GM23248 (cell line): ENCODE results near the gene SH3TC1.

Experiments
- EZH2 ChIP-seq: fragments of 200-600 bp; sonication (generic); IDR thresholded peaks from 2 replicates; pipeline ENCODE4 v1.6.1; 2018; ENCODE audit warnings: antibody characterized with exemption, mild to moderate bottlenecking; ENCODE audit not compliant: insufficient read depth, poor library complexity, severe bottlenecking
- EZH2phosphoT487 ChIP-seq: fragments of 200-600 bp; sonication (generic); IDR thresholded peaks from 2 replicates; pipeline ENCODE4 v1.6.1; 2018; ENCODE audit warnings: antibody characterized with exemption, moderate library complexity, mild to moderate bottlenecking, low read depth; ENCODE audit not compliant: insufficient read depth

DNA sequence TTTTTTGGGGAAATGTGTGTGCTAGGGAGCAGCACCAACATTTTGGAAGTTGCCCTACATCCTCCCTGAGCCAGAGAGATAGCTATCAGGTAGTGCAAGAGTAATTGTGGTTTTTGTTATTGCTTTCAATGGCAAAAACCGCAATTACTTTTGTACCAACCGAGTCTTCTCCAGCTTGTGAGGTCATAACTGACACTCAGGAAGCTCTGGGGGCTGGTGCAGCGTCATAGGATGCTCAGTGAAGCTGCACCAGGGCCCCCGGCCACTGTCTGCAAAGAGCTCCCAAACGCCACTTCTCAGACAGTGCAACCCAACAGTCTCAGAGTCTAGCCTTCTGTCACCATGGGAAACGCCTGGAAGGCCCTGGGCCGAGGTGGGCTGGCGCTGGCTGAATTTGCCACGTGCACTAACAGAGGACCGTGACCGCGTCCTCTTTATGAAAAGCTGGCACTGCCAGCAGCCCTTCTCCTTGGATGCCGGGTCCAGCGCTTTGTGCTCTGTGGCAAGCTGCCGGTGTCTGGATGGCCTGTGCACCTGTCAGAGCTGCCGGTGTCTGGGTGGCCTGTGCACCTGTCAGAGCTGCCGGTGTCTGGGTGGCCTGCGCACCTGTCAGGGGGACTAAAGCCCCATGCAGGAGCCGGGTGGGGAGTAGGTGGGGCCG lies 19.4 kb downstream of the SH3TC1 start:
- TF ChIP-seq EZH2 (no peak), EZH2phosphoT487 (no peak)
